GM04504 (cell line): Measurements from ENCODE around the gene LRMDA.
"Not testable (repeated sequence)": the region's sequence is repeated elsewhere in the genome, so short reads cannot be mapped to it uniquely, and the experiment has no call there.

Experiments
- DNase-seq: peaks from one replicate; pipeline ENCODE4 v3.0.0-alpha.2; 2012; ENCODE audit warnings: low read depth

Gene LRMDA

GRCh38 chr10:76051007-76051936 lies 619.8 kb downstream of the LRMDA start:
- DNase-seq = no peak

- DNase-seq = no peak
Observed at GRCh38 chr10:76052682-76053503, 621.5 kb downstream of the LRMDA start.

- no peak for DNase-seq
Observed at GRCh38 chr10:76055466-76055865, 624.0 kb downstream of the LRMDA start.

GRCh38 chr10:76055963-76056362 lies 624.5 kb downstream of the LRMDA start:
- DNase-seq = no peak

GRCh38 chr10:76060993-76061392 lies 629.6 kb downstream of the LRMDA start:
- not testable (repeated sequence) for DNase-seq

GRCh38 chr10:76066457-76066856 lies 635.0 kb downstream of the LRMDA start:
- DNase-seq = no peak

- DNase-seq = no peak
Observed at GRCh38 chr10:76067447-76067846, 636.0 kb downstream of the LRMDA start.

- DNase-seq = no peak
Observed at GRCh38 chr10:76068856-76069255, 637.4 kb downstream of the LRMDA start.

GRCh38 chr10:76070916-76071315 lies 639.5 kb downstream of the LRMDA start:
- DNase-seq = no peak

GRCh38 chr10:76071653-76072365 lies 640.4 kb downstream of the LRMDA start:
- peak; percentile 47 for DNase-seq

GRCh38 chr10:76072384-76072783 lies 641.0 kb downstream of the LRMDA start:
- DNase-seq = no peak

- DNase-seq = no peak
Observed at GRCh38 chr10:76073524-76073923, 642.1 kb downstream of the LRMDA start.

- DNase-seq = no peak
Observed at GRCh38 chr10:76074659-76075058, 643.2 kb downstream of the LRMDA start.

GRCh38 chr10:76080451-76080850 lies 649.0 kb downstream of the LRMDA start:
- DNase-seq = peak; percentile 55

GRCh38 chr10:76080991-76081390 lies 649.6 kb downstream of the LRMDA start:
- DNase-seq = no peak

GRCh38 chr10:76082232-76082631 lies 650.8 kb downstream of the LRMDA start:
- no peak for DNase-seq

- peak; percentile 37 for DNase-seq
Observed at GRCh38 chr10:76082956-76083355, 651.5 kb downstream of the LRMDA start.

GRCh38 chr10:76085002-76085816 lies 653.8 kb downstream of the LRMDA start:
- DNase-seq = no peak

- no peak for DNase-seq
Observed at GRCh38 chr10:76085817-76086167, 654.4 kb downstream of the LRMDA start.

- DNase-seq = no peak
Observed at GRCh38 chr10:76086170-76086760, 654.8 kb downstream of the LRMDA start.
